H7 (cell line): Measurements from ENCODE around the gene VIPR2. TPM values are rescaled to one million over a fixed set of nuclear protein-coding genes. Genes with fewer than 3 reads are reported as not detected.

ENCODE experiments used
- DNase-seq: peaks from one replicate; pipeline ENCODE4 v3.0.0; 2012
- H3K27me3 ChIP-seq: 2 replicates; pipeline ENCODE4 v1.6.0; 2011; ENCODE audit warnings: mild to moderate bottlenecking, low read length; ENCODE audit not compliant: control insufficient read depth, insufficient read depth
- H3K36me3 ChIP-seq: replicated peaks from 2 replicates; pipeline ENCODE4 v1.5.1; 2011; ENCODE audit warnings: low read length; ENCODE audit not compliant: control insufficient read depth, insufficient read depth
- H3K4me3 ChIP-seq: 2 replicates; pipeline ENCODE4 v1.5.1; 2011; ENCODE audit warnings: low read depth, mild to moderate bottlenecking, control low read depth, low read length, moderate library complexity; ENCODE audit not compliant: insufficient read depth
- total RNA-seq: library from RNA; depleted of rRNA; stranded (reverse); fragments of >200 nt; shearing (Covaris generic); gene quantifications from 2 replicates; pipeline ENCODE4 v1.2.3, GENCODE V29; 2014

The VIPR2 gene
- total RNA-seq, 1 experiment from 2014 or later = 2.5 TPM

DNA sequence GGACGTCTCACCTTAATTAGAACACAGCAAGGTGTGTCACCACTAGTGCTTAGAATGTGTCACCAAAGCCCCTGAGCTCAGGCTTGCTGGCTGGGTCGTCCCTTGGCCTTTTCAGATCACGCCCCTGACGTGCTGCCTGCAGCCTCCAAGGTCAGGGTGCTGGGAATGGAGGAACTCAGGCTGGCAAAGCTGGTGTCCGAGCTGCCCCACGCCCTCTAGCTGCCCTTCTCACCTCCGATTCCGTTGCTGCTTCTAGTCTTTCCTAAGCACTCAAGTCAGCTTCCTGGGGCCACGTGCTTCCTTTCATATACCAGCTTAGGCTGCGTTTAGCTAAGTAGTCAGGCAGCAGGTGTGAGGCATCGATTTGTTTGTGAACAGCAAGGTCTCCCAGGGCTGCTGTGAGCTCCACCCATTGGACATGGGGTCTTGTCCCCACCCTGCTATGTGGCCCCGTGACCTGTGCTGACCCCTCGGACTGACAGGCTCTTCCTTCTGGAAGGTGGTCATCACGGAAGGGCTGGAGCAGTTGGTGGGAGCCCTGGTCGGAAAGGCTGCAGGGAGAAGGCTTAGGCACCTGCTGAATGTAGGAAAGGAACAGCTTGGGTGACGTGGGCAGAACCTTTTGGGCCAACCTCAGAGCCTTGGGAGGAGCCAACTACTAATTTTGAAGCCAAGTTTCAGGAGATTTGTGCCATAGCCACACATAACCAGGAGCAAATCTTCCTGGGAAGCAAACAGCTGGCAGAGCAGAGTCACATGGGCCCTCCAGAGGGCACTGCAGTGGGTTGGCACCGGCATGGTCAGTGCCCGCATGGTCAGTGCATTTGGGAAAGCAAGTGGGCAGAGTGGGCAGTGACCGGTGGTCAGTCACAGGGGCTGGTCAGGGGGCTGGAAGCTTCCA is 28.8 kb downstream of the VIPR2 start:
- no peaks in the 10 kb centered on the region for H3K36me3 ChIP-seq
- DNase-seq = peak; percentile 44
- H3K27me3 ChIP-seq = no peaks in the 10 kb centered on the region
- no peak overlapping the region for H3K4me3 ChIP-seq

DNA sequence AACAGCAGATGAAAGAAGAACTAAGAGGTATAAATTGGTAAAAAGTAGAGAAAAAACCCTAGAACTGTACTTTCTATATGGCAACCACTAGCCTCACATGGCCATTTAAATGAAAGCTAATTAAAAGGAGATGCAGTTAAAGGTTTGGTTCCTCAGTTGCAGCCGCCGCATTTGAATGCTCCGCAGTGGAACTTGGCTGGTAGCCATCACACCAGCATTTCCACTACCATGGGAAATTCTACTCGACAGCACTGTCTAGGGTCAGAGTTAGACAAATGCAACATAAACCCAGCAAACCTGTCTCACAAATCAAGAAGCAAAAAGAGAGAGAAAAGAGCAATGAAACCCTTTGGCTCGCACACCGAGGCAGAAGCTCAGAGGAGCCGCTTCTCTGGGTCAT is 29.7 kb downstream of the VIPR2 start:
- H3K36me3 ChIP-seq = no peaks in the 10 kb centered on the region
- H3K4me3 ChIP-seq = no peak overlapping the region
- peak; percentile 30 for DNase-seq
- no peaks in the 10 kb centered on the region for H3K27me3 ChIP-seq

DNA sequence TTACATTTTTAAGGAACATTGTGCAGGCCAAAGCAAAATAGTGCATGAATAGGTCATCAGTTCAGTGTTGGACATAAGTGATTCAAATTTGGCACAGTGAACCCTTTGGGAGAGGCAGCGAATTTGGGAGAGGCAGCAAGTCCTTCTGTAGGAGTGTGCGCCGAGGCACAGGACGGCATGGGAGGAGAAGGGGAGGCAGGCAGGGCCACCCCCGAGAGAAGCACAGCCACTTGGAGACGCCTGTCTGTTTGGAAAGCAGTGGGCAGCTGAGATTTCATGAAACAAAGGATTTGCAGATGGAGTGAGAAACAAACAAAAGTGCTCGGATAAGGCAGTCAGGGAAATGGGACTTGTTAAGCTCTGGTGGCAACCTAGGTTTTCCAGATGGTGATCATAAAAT is 30.6 kb downstream of the VIPR2 start:
- H3K27me3 ChIP-seq = no peaks in the 10 kb centered on the region
- peak; percentile 66 for DNase-seq
- H3K4me3 ChIP-seq = no peak overlapping the region
- H3K36me3 ChIP-seq = no peaks in the 10 kb centered on the region

DNA sequence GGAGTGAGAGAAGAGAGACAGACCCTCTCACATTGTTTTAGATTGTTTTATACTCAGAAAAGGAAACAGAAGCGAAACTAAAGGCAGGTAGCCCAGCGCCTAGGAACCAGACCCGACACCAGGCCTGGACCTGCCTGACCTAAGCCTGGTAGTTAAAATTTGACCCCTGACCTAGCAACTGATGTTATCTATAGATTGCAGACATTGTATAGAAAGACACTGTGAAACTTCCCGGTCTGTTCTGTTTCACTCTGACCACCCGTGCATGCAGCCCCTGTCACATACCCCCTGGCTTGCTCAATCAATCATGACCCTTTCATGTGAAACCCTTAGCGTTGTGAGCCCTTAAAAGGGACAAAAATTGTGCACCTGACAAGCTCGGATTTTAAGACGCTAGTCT is 31.6 kb downstream of the VIPR2 start:
- Histone ChIP-seq H3K27me3 (no peaks in the 10 kb centered on the region), H3K36me3 (no peaks in the 10 kb centered on the region), H3K4me3 (no peak overlapping the region)
- no peak for DNase-seq

DNA sequence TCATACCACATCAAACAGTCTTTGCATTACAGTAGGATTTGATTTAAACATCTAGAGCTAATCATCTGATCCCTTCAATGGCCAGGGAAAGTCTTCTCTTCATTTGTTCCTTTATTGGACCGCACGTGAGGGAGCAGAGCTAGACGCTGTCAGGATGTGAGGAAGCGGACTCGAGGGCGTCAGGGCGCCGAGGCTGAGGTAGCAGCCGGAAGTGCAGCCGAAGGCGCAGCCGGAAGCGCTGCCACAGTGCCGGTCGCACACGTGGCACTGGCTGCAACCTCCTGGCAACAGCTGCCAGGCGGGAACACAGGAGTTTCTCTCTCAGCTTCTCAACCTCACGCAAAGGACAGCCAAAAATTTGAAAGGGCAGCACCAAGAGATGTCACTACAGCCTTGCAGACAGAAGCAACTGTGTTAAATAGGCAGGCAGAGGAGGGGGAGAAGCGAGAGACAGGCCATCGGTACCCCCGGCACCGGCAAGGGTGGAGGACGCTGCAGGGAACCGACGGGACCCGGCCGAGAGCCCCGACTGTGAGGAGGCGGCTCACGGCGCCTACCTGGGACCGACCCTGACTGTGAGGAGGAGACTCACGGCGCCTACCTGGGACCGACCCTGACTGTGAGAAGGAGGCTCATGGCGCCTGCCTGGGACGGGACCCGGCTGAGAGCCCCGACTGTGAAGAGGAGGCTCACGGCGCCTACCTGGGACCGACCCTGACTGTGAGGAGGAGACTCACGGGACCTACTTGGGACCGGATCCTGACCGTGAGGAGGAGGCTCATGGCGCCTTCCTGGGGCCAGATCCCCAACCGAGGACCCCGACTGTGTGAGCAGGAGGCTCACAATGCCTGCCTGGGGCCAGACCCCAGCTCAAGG is 32.3 kb downstream of the VIPR2 start:
- DNase-seq = peak; percentile 63
- no peak overlapping the region for H3K4me3 ChIP-seq
- H3K36me3 ChIP-seq = no peaks in the 10 kb centered on the region
- H3K27me3 ChIP-seq = no peaks in the 10 kb centered on the region

DNA sequence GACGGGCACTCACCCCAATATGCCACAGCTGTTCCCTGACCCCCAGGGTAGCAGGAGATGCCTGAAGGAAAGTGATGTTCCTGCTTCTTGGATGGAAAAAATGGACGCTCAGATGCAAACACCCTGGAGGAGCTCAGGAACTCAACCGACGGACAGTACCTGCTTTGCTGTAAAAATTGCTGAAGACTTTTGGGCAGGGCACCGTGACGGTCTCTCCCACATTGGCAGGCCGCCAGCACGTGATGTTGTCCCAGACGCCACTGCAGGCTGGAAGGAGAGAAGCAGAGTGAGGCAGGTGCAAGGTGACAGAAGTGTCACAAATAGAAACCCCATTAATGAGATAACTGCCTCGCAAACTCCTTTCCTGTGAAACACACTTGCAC is 35.0 kb downstream of the VIPR2 start:
- Histone ChIP-seq H3K27me3 (no peaks in the 10 kb centered on the region), H3K4me3 (no peak overlapping the region), H3K36me3 (no peaks in the 10 kb centered on the region)
- DNase-seq = no peak

DNA sequence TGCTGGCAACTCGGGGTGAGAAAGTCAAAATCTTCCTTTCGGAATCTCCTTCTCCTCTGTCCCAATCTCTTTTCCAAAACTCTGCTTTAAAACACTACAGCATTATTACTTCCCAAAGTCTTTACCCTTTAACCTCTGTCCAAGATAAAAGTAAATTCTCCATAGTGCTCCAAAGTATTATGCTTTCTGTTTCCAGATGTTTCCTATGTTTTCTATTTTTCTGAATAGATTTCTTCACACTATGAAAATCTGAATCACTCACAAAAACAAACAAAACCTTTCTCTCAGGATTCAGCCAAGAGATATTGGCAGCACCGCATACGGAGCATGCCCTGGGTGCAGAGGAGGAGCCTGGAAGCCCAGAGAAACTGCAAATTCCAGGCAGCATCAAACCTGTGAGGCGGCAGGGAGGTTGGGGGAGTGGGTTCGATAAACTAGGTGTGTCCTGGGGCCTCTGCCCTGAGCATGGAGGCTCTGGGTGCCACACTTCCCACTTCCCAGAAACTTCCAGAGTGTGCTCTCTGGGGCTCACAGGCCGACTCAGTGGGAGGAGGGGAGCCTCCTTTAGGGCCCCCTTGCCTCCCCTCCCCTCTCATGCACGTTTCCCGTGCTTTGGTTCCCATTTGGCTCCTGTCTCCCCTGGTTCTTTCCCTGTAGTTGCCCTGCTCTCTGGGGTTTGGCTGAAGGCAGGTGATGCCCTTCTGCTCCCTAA is 35.6 kb downstream of the VIPR2 start:
- no peak for DNase-seq

DNA sequence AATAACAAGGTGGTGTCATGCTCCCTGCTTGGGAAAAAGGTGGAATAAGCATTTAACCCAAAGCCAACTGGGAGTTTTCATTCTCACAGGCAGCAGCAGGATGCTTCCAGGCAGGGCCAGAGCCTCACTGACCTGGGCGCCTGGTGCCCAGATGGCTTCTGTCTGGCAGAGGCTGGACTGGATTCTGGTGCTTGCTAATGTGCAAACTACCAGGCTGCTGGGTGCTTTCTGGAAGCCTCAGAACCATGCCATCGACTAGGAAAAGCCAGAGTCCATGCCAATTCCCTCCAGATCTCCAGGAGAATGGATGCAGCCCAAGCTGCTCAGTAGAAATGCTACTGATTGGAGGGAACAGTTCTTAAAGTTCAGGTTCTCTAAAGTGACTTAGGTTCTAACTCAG is 36.2 kb downstream of the VIPR2 start:
- Histone ChIP-seq H3K27me3 (no peaks in the 10 kb centered on the region), H3K4me3 (no peak overlapping the region), H3K36me3 (no peaks in the 10 kb centered on the region)

More for the DNA sequence above, 35.6 kb downstream of the VIPR2 start:
- H3K4me3 ChIP-seq = no peak overlapping the region
- H3K36me3 ChIP-seq = no peaks in the 10 kb centered on the region
- H3K27me3 ChIP-seq = no peaks in the 10 kb centered on the region

DNA sequence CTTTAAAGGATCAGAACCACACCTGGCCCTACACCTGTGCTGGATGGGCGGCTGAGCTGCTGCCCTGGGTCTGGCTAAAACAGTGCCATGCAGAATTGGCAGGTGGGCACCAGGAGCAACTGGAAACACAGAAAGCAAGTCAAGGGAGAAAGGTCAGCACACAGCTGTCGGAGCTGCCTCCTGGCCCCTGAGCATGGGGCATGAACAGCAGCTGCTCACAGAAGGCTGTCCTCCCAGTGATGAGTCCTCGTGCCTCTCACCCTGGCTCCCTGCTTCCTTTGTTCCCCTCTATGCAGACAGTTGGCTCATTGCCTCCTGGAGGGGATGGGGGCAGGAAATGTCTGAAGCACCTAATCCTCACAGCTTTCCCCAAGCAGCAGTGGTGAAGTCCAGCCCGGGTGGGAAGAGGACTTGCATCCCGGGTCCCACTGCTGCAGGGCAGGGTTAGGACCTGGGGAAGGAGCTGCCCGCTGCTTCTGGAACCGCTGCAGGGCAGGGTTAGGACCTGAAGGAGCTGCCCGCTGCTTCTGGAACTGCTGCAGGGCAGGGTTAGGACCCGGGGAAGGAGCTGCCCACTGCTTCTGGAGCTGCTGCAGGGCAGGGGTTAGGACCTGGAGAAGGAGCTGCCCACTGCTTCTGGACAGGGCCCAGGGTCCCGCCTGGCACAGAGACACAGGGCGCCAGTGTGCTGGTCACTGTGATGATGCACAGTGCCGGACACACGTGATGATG is 37.3 kb downstream of the VIPR2 start:
- no peak overlapping the region for H3K4me3 ChIP-seq
- DNase-seq = peak; percentile 50
- H3K36me3 ChIP-seq = no peaks in the 10 kb centered on the region
- no peaks in the 10 kb centered on the region for H3K27me3 ChIP-seq

More for the DNA sequence above, 36.2 kb downstream of the VIPR2 start:
- DNase-seq = no peak

DNA sequence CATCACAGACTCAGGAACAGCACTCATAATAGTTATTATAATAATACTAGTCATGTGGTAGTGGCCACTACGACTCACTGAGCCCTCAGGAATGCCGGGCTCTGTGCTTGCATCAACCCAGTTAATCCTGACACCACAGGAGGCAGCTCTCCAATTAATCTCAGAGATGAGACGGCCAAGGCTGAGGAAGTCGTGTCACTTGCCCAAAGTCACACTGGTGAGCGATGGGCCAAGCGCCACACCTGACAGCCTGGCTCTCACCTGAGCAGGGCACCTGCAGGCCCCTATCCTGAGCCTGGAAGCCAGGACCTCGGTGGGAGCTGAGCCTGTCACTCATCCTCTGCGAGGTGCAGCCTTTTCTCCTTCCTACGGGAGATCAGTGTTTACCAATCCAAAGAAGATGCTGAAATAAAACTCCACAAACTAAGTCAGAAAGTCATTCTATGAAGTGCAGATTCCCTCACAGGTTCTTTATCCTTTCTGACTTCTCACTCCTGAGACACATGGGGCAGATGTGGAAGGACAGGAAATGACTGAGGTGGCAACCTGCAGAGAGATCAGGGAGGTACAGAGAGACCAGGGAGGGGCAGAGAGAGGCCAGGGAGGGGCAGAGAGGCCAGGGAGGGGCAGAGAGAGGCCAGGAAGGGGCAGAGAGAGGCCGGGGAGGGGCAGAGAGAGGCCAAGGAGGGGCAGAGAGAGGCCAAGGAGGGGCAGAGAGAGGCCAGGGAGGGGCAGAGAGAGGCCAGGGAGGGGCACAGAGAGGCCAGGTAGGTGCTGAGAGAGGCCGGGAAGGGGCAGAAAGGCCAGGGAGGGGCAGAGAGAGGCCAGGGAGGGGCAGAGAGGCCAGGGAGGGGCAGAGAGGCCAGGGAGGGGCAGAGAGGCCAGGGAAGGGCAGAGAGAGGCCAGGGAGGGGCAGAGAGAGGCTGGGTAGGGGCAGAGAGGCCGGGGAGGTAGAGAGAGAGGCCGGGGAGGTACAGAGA is 38.5 kb downstream of the VIPR2 start:
- DNase-seq = peak; percentile 80
- Histone ChIP-seq H3K36me3 (no peaks in the 10 kb centered on the region), H3K27me3 (no peaks in the 10 kb centered on the region), H3K4me3 (no peak overlapping the region)

DNA sequence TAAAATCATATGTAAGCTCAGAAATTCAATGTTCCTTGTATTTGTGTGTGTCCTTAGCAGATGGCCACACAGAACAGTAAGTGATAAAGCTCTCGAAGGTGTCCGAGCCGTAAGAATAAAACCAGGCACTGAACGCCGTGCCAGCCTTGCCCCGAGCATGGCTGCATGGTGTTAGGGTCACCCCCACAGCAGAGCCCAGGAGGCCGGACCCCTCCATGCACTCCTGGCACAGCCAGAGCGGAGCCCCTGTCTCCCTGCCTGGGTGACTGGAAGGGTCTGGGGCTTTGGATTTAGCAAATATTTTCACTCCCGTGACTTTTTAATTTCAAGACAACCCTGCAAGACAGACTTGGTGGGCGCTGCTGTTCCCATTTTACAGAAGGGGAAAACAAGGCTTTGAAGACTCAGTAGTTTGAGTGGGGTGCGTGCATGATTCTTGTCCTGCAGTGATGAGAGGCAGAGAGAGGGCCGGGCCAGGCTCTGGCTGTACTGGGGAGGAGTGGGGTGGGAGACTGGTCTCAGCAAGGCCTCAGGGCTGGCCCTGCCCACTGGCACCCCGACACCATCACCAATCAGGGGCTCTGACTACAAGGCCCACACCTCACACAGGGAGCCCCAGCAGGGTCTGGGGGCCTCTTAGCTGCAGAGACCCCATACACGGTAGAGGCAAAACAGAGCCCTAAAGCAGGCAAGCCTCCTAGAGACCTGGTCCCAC is 39.4 kb downstream of the VIPR2 start:
- no peaks in the 10 kb centered on the region for H3K36me3 ChIP-seq
- no peak overlapping the region for H3K4me3 ChIP-seq
- peak; percentile 57 for DNase-seq
- no peaks in the 10 kb centered on the region for H3K27me3 ChIP-seq

DNA sequence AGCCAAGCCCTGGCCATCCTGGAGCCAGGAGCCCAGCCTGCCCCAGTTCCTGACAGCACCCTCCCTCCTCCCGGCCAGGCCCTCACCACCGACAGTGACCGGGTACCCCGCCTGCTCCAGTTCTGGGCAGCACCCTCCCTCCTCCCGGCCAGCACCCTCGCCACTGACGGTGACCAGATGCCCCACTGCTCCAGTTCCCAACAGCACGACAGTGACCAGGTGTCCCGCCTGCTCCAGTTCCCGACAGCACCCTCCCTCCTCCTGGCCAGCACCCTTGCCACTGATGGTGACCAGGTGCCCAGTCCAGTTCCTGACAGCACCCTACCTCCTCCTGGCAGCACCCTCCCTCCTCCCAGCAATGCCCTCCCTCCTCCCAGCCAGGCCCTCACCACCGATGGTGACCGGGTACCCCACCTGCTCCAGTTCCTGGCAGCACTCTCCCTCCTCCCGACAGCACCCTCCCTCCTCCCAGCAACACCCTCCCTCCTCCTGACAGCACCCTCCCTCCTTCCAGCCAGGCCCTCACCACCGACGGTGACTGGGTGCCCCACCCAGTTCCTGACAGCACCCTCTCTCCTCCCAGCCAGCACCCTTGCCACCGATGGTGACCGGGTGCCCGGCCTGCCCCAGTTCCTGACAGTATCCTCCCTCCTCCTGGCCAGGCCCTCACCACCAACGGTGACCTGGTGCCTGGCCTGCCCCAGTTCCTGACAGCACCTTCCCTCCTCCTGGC is 40.3 kb downstream of the VIPR2 start:
- Histone ChIP-seq H3K27me3 (no peaks in the 10 kb centered on the region), H3K4me3 (no peak overlapping the region)
- peak; percentile 44 for DNase-seq

More for the DNA sequence above, 40.3 kb downstream of the VIPR2 start:
- no peaks in the 10 kb centered on the region for H3K36me3 ChIP-seq
